HepG2 (cell line): ENCODE data around the gene ENO2. TPM values are rescaled to one million over a fixed set of nuclear protein-coding genes. Genes with fewer than 3 reads are reported as not detected.

Experiments used
- ARID5B ChIP-seq: IDR thresholded peaks from 2 replicates; pipeline ENCODE4 v1.4.0; 2020; ENCODE audit warnings: mild to moderate bottlenecking, missing genetic modification reagents
- ARNT ChIP-seq: fragments of 450-650 bp; IDR thresholded peaks from 2 replicates; pipeline ENCODE4 v1.6.1; 2017
- LRRFIP1 ChIP-seq: sonication (generic); formaldehyde crosslinking; conservative IDR thresholded peaks from 2 replicates; pipeline ENCODE4 v1.4.0; 2020; ENCODE audit warnings: missing genetic modification reagents
- MBD4 ChIP-seq: IDR thresholded peaks from 2 replicates; pipeline ENCODE4 v1.6.1; 2012; ENCODE audit warnings: low read length, inconsistent platforms, borderline replicate concordance
- MLLT10 ChIP-seq: sonication (generic); formaldehyde crosslinking; IDR thresholded peaks from 2 replicates; pipeline ENCODE4 v1.4.0; 2020; ENCODE audit warnings: missing genetic modification reagents
- RNF219 ChIP-seq: sonication (generic); formaldehyde crosslinking; IDR thresholded peaks from 2 replicates; pipeline ENCODE4 v1.5.0; 2020; ENCODE audit warnings: mild to moderate bottlenecking, missing genetic modification reagents
- SATB2 ChIP-seq: sonication (generic); formaldehyde crosslinking; IDR thresholded peaks from 2 replicates; pipeline ENCODE4 v1.5.0; 2020; ENCODE audit warnings: missing genetic modification reagents
- SMARCC2 ChIP-seq: fragments of 450-650 bp; IDR thresholded peaks from 2 replicates; pipeline ENCODE4 v1.6.1; 2017; ENCODE audit warnings: antibody characterized with exemption, mild to moderate bottlenecking
- STAT6 ChIP-seq: sonication (generic); formaldehyde crosslinking; IDR thresholded peaks from 2 replicates; pipeline ENCODE4 v1.4.0; 2020; ENCODE audit warnings: missing genetic modification reagents, mild to moderate bottlenecking, borderline replicate concordance
- TBX3 ChIP-seq: fragments of 450-650 bp; IDR thresholded peaks from 2 replicates; pipeline ENCODE4 v1.6.1; 2017; ENCODE audit warnings: antibody characterized with exemption, mild to moderate bottlenecking, inconsistent platforms, borderline replicate concordance
- TEAD3 ChIP-seq: optimal IDR thresholded peaks from 2 replicates; pipeline ENCODE3; 2016; ENCODE audit warnings: borderline replicate concordance
- TFDP1 ChIP-seq: IDR thresholded peaks from 2 replicates; pipeline ENCODE4 v1.6.1; 2016; ENCODE audit warnings: missing compliant biosample characterization, missing genetic modification reagents, borderline replicate concordance
- TSC22D2 ChIP-seq: sonication (generic); formaldehyde crosslinking; IDR thresholded peaks from 2 replicates; pipeline ENCODE4 v1.5.1; 2020; ENCODE audit warnings: missing genetic modification reagents, mild to moderate bottlenecking, borderline replicate concordance
- ZNF337 ChIP-seq: sonication (generic); formaldehyde crosslinking; IDR thresholded peaks from 2 replicates; pipeline ENCODE4 v1.5.1; 2020; ENCODE audit warnings: missing genetic modification reagents, low read depth, mild to moderate bottlenecking, borderline replicate concordance
- ZNF749 ChIP-seq: sonication (generic); formaldehyde crosslinking; IDR thresholded peaks from 2 replicates; pipeline ENCODE4 v1.8.0; 2022; ENCODE audit warnings: mild to moderate bottlenecking, missing genetic modification reagents, moderate library complexity, borderline replicate concordance
- polyA plus RNA-seq, 8 experiments: library from polyadenylated mRNA; depleted of rRNA in 3 of 8; stranded (reverse) in 7 of 8; unstranded in 1 of 8; fragments of >200 nt; fragmentation: Illumina TruSeq in 4 of 8; extraction: Trizol in 4 of 8; gene quantifications; 2 replicates each; pipeline versions ENCODE4 v1.2.1 to v1.2.3, GENCODE V29; 2011 to 2016; ENCODE audit warnings: low read depth in 4 of 8, missing spikeins in 1 of 8, mixed read lengths in 1 of 8; ENCODE audit not compliant: insufficient read depth in 1 of 8
- total RNA-seq, 5 experiments: library from RNA; depleted of rRNA; stranded (reverse); fragments of >200 nt; fragmentation: Illumina TruSeq; extraction: Trizol; gene quantifications; 2 replicates each; pipeline ENCODE4 v1.2.3, GENCODE V29; 2016; ENCODE audit warnings: low read depth in 1 of 5

ENO2 gene
- total and polyA plus RNA-seq, 2 of the 13 experiments (the other 11 are each of a cell fraction or from before 2014, with no cell fraction given): 19.3 to 136 TPM

GRCh38 chr12:6937481-6938352 is 23.3 kb downstream of the ENO2 start (continued):
- TF ChIP-seq LRRFIP1 (CRISPR knock-in tag) (0 out of 2 replicates have a peak, but pooled peaks have one; percentile 32), MBD4 (no peak), MLLT10 (CRISPR knock-in tag) (no peak), TBX3 (peak; percentile 31; the same call in 1 of the 2 replicates), ARID5B (CRISPR knock-in tag) (peak; percentile 63), TEAD3 (CRISPR knock-in tag) (peak; percentile 79), TSC22D2 (CRISPR knock-in tag) (peak; percentile 39; the same call in 1 of the 2 replicates), SATB2 (CRISPR knock-in tag) (no peak), STAT6 (peak; percentile 92; the same call in 1 of the 2 replicates), RNF219 (no peak), ZNF337 (CRISPR knock-in tag) (peak; percentile 90), SMARCC2 (no peak), ARNT (no peak), ZNF749 (peak; percentile 94), TFDP1 (CRISPR knock-in tag) (peak; percentile 93)
